PC-3 (cell line): ENCODE measurements around the gene ITIH3. TPM values are rescaled to one million over a fixed set of nuclear protein-coding genes. Genes with fewer than 3 reads are reported as not detected.

Experiments used
- ATAC-seq: fragments of 200-7000 bp; cut with Tn5 transposase; 2 replicates; pipeline ENCODE4 v1.9.1; 2020; ENCODE audit warnings: mild to moderate bottlenecking, moderate library complexity
- BruUV-seq: library from RNA; stranded (reverse); fragments of 400-500 nt; replicated peaks from 2 replicates; lab custom pipeline; 2021; lab: Mats Ljungman, UMichigan
- CTCF ChIA-PET: fragments of 300-600 bp; sonication (Branson Sonifier 250); formaldehyde crosslinking; loops from one replicate; lab custom pipeline; 2022; ENCODE audit warnings: antibody characterized with exemption; lab: Charles Lee
- POLR2A ChIA-PET: fragments of 300-600 bp; sonication (Branson Sonifier 250); formaldehyde crosslinking; loops from one replicate; lab custom pipeline; 2022; ENCODE audit warnings: antibody characterized with exemption; ENCODE audit not compliant: unreplicated experiment; lab: Charles Lee
- DNase-seq: peaks from one replicate; pipeline ENCODE4 v3.0.0-alpha.2; 2015
- H2AFZ ChIP-seq: fragments of 300-600 bp; sonication (generic); 2 replicates; pipeline ENCODE4 v1.6.0; 2016; ENCODE audit warnings: antibody characterized with exemption, low read length
- H3F3A ChIP-seq: fragments of 300-600 bp; sonication (generic); one replicate; pipeline ENCODE4 v1.6.0; 2017; ENCODE audit warnings: antibody characterized with exemption, low read length, control low read depth, mild to moderate bottlenecking; ENCODE audit not compliant: unreplicated experiment
- H3K27ac ChIP-seq: fragments of 300-600 bp; sonication (generic); 2 replicates; pipeline ENCODE4 v1.5.1; 2016; ENCODE audit warnings: mild to moderate bottlenecking, low read length
- H3K27me3 ChIP-seq: fragments of 300-600 bp; sonication (generic); 2 replicates; pipeline ENCODE4 v1.6.1; 2016; ENCODE audit warnings: low read length, mixed read lengths
- H3K36me3 ChIP-seq: fragments of 300-600 bp; sonication (generic); 2 replicates; pipeline ENCODE4 v1.6.1; 2016; ENCODE audit warnings: low read depth, mixed run types, low read length, mixed read lengths
- H3K4me1 ChIP-seq: fragments of 300-600 bp; sonication (generic); 2 replicates; pipeline ENCODE4 v1.5.1; 2016; ENCODE audit warnings: low read length; ENCODE audit not compliant: insufficient read depth
- H3K4me2 ChIP-seq: fragments of 300-600 bp; sonication (generic); 2 replicates; pipeline ENCODE4 v1.6.0; 2016; ENCODE audit warnings: low read length
- H3K4me3 ChIP-seq: fragments of 300-600 bp; sonication (generic); 2 replicates; pipeline ENCODE4 v1.5.1; 2016; ENCODE audit warnings: mild to moderate bottlenecking, low read length, mixed read lengths
- H3K79me2 ChIP-seq: fragments of 300-600 bp; sonication (generic); 2 replicates; pipeline ENCODE4 v1.6.1; 2017; ENCODE audit warnings: low read length, mixed read lengths
- H3K9ac ChIP-seq: fragments of 300-600 bp; sonication (generic); 2 replicates; pipeline ENCODE4 v1.6.0; 2016; ENCODE audit warnings: mild to moderate bottlenecking, low read length
- H3K9me2 ChIP-seq: fragments of 300-600 bp; sonication (generic); replicated peaks from 2 replicates; pipeline ENCODE4 v1.6.1; 2016; ENCODE audit warnings: mixed run types, low read length, mixed read lengths
- H3K9me3 ChIP-seq: fragments of 300-600 bp; sonication (generic); 2 replicates; pipeline ENCODE4 v1.6.1; 2016; ENCODE audit warnings: low read length, mixed read lengths
- H4K20me1 ChIP-seq: fragments of 300-600 bp; sonication (generic); 2 replicates; pipeline ENCODE4 v1.6.1; 2016; ENCODE audit warnings: low read length, mixed read lengths
- CTCF ChIP-seq: fragments of 300-600 bp; sonication (generic); conservative IDR thresholded peaks from 2 replicates; pipeline ENCODE4 v1.5.1; 2017; ENCODE audit warnings: antibody characterized with exemption, low read depth, mild to moderate bottlenecking, low read length
- EZH2 ChIP-seq: fragments of 300-600 bp; sonication (generic); IDR thresholded peaks from one replicate; pipeline ENCODE4 v1.6.1; 2017; ENCODE audit warnings: antibody characterized with exemption, mild to moderate bottlenecking, low read length; ENCODE audit not compliant: unreplicated experiment
- EZH2phosphoT487 ChIP-seq: fragments of 300-600 bp; sonication (generic); IDR thresholded peaks from 2 replicates; pipeline ENCODE4 v1.6.1; 2018; ENCODE audit warnings: mild to moderate bottlenecking, antibody characterized with exemption, low read length, borderline replicate concordance
- intact Hi-C: fragments of 100-400 bp; cut with micrococcal nuclease; formaldehyde crosslinking; loops from 2 replicates; pipeline ENCODE4 v1.9.0; 2023
- total RNA-seq: library from RNA; depleted of rRNA; stranded (reverse); fragments of >200 nt; gene quantifications from 2 replicates; pipeline ENCODE4 v1.2.3, GENCODE V29; 2014

Gene ITIH3
- total RNA-seq, 1 experiment from 2014 or later: not detected

GRCh38 chr3:52790741-52791140 lies 3.9 kb upstream of the ITIH3 start:
- POLR2A ChIA-PET: no interaction called here

GRCh38 chr3:52791366-52791765 lies 3.2 kb upstream of the ITIH3 start:
- Histone ChIP-seq H3K36me3 (no peaks in the 10 kb centered on the region), H3F3A (no peaks in the 10 kb centered on the region), H3K9me2 (no peaks in the 10 kb centered on the region), H3K9ac (no peak overlapping the region), H3K79me2 (no peaks in the 10 kb centered on the region), H3K27me3 (no peaks in the 10 kb centered on the region), H3K4me2 (no peak overlapping the region), H2AFZ (no peak overlapping the region), H3K4me1 (no peaks in the 10 kb centered on the region), H4K20me1 (no peaks in the 10 kb centered on the region), H3K27ac (no peak overlapping the region), H3K4me3 (no peak overlapping the region), H3K9me3 (no peaks in the 10 kb centered on the region)
- intact Hi-C loops: no loop called here
- CTCF ChIA-PET: no interaction called here
- BruUV-seq: no TSS peak
- POLR2A ChIA-PET: no interaction called here
- TF ChIP-seq CTCF (no peak), EZH2phosphoT487 (no peak), EZH2 (no peak)
- DNase-seq (no peak), ATAC-seq (no peak)

More at GRCh38 chr3:52790741-52791140, 3.9 kb upstream of the ITIH3 start:
- no TSS peak for BruUV-seq
- Histone ChIP-seq H3K9me2 (no peaks in the 10 kb centered on the region), H3K27ac (no peak overlapping the region), H3K9me3 (no peaks in the 10 kb centered on the region), H3K79me2 (no peaks in the 10 kb centered on the region), H4K20me1 (no peaks in the 10 kb centered on the region), H3K4me1 (no peaks in the 10 kb centered on the region), H2AFZ (no peak overlapping the region), H3F3A (no peaks in the 10 kb centered on the region), H3K27me3 (no peaks in the 10 kb centered on the region), H3K36me3 (no peaks in the 10 kb centered on the region), H3K4me3 (no peak overlapping the region), H3K4me2 (no peak overlapping the region), H3K9ac (no peak overlapping the region)
- ATAC-seq (no peak), DNase-seq (no peak)
- intact Hi-C loops: no loop called here
- CTCF ChIA-PET: no interaction called here
- TF ChIP-seq EZH2phosphoT487 (no peak), EZH2 (no peak), CTCF (no peak)

GRCh38 chr3:52791928-52792327 lies 2.7 kb upstream of the ITIH3 start:
- intact Hi-C loops: no loop called here
- H4K20me1 ChIP-seq: no peaks in the 10 kb centered on the region
- H3K4me1 ChIP-seq: no peaks in the 10 kb centered on the region
- H3K9ac ChIP-seq: no peak overlapping the region
- H3K27ac ChIP-seq: no peak overlapping the region
- no peak overlapping the region for H2AFZ ChIP-seq
- ChIA-PET CTCF (no interaction called here), POLR2A (no interaction called here)
- no peak for DNase-seq
- no peaks in the 10 kb centered on the region for H3F3A ChIP-seq
- ATAC-seq: no peak
- H3K36me3 ChIP-seq: no peaks in the 10 kb centered on the region
- no peaks in the 10 kb centered on the region for H3K9me3 ChIP-seq
- no peaks in the 10 kb centered on the region for H3K79me2 ChIP-seq
- BruUV-seq: no TSS peak
- H3K9me2 ChIP-seq: no peaks in the 10 kb centered on the region
- no peaks in the 10 kb centered on the region for H3K27me3 ChIP-seq
- no peak overlapping the region for H3K4me2 ChIP-seq
- H3K4me3 ChIP-seq: no peak overlapping the region
- TF ChIP-seq EZH2: no peak
- no peak for TF ChIP-seq EZH2phosphoT487
- TF ChIP-seq CTCF: no peak
